Heart right ventricle (tissue), 16 donors: ENCODE results near the gene B3GNT3. TPM values are rescaled to one million over a fixed set of nuclear protein-coding genes. Genes with fewer than 3 reads are reported as not detected.

ENCODE experiments used
- ATAC-seq, 8 donors: fragments of 200-7000 bp; cut with Tn5 transposase; one replicate each; pipeline ENCODE4 v1.9.1; 2020; ENCODE audit warnings: mild to moderate bottlenecking in 8 of 8, moderate library complexity in 8 of 8, moderate number of reproducible peaks in 1 of 8
- DNase-seq, 2 donors: peaks; one replicate each; pipeline ENCODE4 v3.0.0-alpha.2; 2020
- H3K27ac ChIP-seq, 10 donors: fragments of 200-600 bp; sonication (generic) in 2 of 10; one replicate each; pipeline versions ENCODE4 v1.5.0 to v1.8.0; 2020 to 2022; ENCODE audit warnings: mild to moderate bottlenecking in 3 of 10
- H3K27me3 ChIP-seq, 7 donors: fragments of 200-600 bp; one replicate each; pipeline ENCODE4 v1.8.0; 2021 to 2022; ENCODE audit warnings: mild to moderate bottlenecking in 2 of 7
- H3K36me3 ChIP-seq, 9 donors: fragments of 200-600 bp; sonication (generic) in 1 of 9; one replicate each; pipeline versions ENCODE4 v1.5.0 to v1.8.0; 2020 to 2022; ENCODE audit warnings: mild to moderate bottlenecking in 2 of 9
- H3K4me1 ChIP-seq, 9 donors: fragments of 200-600 bp; sonication (generic) in 1 of 9; one replicate each; pipeline versions ENCODE4 v1.5.0 to v1.8.0; 2020 to 2022; ENCODE audit warnings: mild to moderate bottlenecking in 4 of 9
- H3K4me3 ChIP-seq, 10 donors: fragments of 200-600 bp; sonication (generic) in 2 of 10; one replicate each; pipeline versions ENCODE4 v1.5.0 to v1.8.0; 2020 to 2022; ENCODE audit warnings: mild to moderate bottlenecking in 7 of 10, moderate library complexity in 2 of 10
- H3K9me3 ChIP-seq, 11 donors: fragments of 200-600 bp in 10 of 11; sonication (generic) in 2 of 11; one replicate each; pipeline versions ENCODE4 v1.5.0 to v1.8.0; 2013 to 2022; ENCODE audit warnings: mild to moderate bottlenecking in 2 of 11, control low read depth in 1 of 11, moderate library complexity in 1 of 11
- WGBS, 2 donors: extraction: QIAGEN DNeasy Blood & Tissue Kit; methylation state at CpG; one replicate each; pipeline ENCODE4 v1.1.7; 2013; ENCODE audit warnings: inconsistent platforms in 1 of 2; 5-methylcytosine and 5-hydroxymethylcytosine counted together
- intact Hi-C, 10 donors: fragments of 100-400 bp; cut with DNase I; formaldehyde crosslinking; loops; one replicate each; pipeline versions ENCODE4 v1.11.1 to v1.14.2; 2022
- polyA plus RNA-seq, 2 donors: library from polyadenylated mRNA; stranded (reverse); fragments of 200-250 nt; gene quantifications; one replicate each; pipeline ENCODE4 v1.2.3, GENCODE V29; 2013
- total RNA-seq, 10 donors: library from RNA; stranded (reverse); fragmentation: NEBNext Ultra II Directional in 3 of 10; extraction: Animal tissue kit (Norgen Biotek cat#: 25700) in 3 of 10; gene quantifications; one replicate each; pipeline versions ENCODE4 v1.2.1 to v1.2.4, GENCODE V29; 2021 to 2023
- TF ChIP-seq, protein P1 (sequence below), 9 donors: fragments of 200-600 bp; sonication (generic) in 2 of 9; IDR thresholded peaks; one replicate each; pipeline versions ENCODE4 v1.5.0 to v1.8.0; 2021 to 2022; ENCODE audit warnings: antibody characterized with exemption in 9 of 9, mild to moderate bottlenecking in 5 of 9, moderate library complexity in 1 of 9
- donor health status: Arrhythmogenic right ventricular cardiomyopathy.
- donor health status: ischemic (EF 13 %, LVEDD 7.1; RV severe dilation, severe dysfunction).
- donor health status: healthy with polysubstance abuse.
- donor health status: DM: no; HTN: yes; CAD: no.
- donor health status: DM: no; HTN: no; CAD: no.
- donor health status: ischemic (EF 25% LVEDD 6.9; RV normal size, moderate dysfunction).
- donor health status: ischemic (EF 25% LVEDD 5.7; RV mildly dilated, moderate dysfunction).
- donor health status: healthy.
- donor health status: DM: yes; HTN: yes; CAD: no.
- donor health status: Ischemic cardiomyopathy.
- donor health status: ischemic (EF 35%, LVEDD 5.7; RV mildly dilated, moderate dysfunction).
- donor health status: nonischemic (EF 11% LVEDD 7.7; RV severe dilation, severe dysfunction).
- donor health status: DM: yes; HTN: yes; CAD: no.
- donor health status: PGD.
- donor health status: ischemic (EF 29% LVEDD 5.4; RV normal size, mild dysfunction).
- donor health status: nonischemic (EF 23%, LVEDD 6.1; RV moderate dilation, normal function).

B3GNT3 gene
- total and polyA plus RNA-seq, 12 donors, result not detected

DNA sequence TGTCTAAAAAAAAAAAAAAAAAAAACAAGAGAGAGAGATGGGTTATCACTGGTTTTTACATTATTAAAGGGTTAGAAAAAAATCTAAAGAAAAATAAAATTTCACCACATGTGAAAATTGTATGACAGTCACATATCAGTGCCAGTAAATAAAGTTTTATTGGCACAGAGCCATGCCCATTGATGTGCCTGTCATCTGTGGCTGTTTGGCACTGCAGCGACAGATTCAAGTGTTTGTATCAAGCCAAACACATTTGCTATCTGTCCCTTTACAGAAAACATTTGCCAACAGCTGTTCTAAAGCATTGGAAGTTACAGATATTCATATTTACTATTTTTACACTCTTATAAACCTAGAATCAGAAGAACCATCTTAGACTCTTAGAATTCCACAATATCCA lies 27.4 kb upstream of the B3GNT3 start:
- no peak for ATAC-seq
- peaks cover 0 to 13% (median 6%) of the 10 kb centered on the region in 9 donors for H3K4me1 ChIP-seq
- H3K27me3 ChIP-seq, result peaks cover 0 to 7% (median 0%) of the 10 kb centered on the region in 7 donors
- intact Hi-C loops, result loop anchor here in 9 of 10 donors (2.0 to 10.0 kb wide), 4 partner anchors 63 to 313 kb away; no protein-coding TSS in a partner anchor
- 28 to 47% methylated on average over 1 of the region's 1 CpG for WGBS, 2 donors
- no peak overlapping the region for H3K27ac ChIP-seq
- H3K4me3 ChIP-seq, result no peak overlapping the region
- no peak for DNase-seq
- peaks cover 0 to 26% (median 0%) of the 10 kb centered on the region in 9 donors for H3K36me3 ChIP-seq
- H3K9me3 ChIP-seq, result no peaks in the 10 kb centered on the region
- TF ChIP-seq, protein P1, sequence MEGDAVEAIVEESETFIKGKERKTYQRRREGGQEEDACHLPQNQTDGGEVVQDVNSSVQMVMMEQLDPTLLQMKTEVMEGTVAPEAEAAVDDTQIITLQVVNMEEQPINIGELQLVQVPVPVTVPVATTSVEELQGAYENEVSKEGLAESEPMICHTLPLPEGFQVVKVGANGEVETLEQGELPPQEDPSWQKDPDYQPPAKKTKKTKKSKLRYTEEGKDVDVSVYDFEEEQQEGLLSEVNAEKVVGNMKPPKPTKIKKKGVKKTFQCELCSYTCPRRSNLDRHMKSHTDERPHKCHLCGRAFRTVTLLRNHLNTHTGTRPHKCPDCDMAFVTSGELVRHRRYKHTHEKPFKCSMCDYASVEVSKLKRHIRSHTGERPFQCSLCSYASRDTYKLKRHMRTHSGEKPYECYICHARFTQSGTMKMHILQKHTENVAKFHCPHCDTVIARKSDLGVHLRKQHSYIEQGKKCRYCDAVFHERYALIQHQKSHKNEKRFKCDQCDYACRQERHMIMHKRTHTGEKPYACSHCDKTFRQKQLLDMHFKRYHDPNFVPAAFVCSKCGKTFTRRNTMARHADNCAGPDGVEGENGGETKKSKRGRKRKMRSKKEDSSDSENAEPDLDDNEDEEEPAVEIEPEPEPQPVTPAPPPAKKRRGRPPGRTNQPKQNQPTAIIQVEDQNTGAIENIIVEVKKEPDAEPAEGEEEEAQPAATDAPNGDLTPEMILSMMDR (IDR thresholded peaks at IDR 0.05), result no peak

DNA sequence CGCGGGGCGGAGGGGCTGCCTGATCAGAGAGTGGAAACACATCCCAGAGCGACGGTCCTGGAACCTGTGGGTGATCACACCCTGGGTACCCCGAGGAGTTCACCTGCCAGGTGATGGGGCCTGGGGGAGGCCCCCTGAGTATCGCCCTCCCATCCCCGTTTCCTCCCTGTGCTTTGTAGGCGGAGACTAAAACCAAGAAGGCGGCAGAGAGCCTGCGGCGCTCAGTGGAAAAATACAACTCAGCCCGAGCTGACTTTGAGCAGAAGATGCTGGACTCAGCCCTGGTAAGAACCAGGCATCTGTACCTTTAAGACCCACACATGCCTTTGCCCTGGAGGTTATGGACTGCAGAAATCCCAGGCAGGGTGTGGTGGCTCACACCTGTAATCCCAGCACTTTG lies 24.3 kb upstream of the B3GNT3 start:
- intact Hi-C loops, result loop anchor here in 4 of 10 donors (10.0 kb wide), 4 partner anchors 166 to 316 kb away; no protein-coding TSS in a partner anchor
- Histone ChIP-seq H3K4me3 (no peak overlapping the region), H3K4me1 (peaks cover 0 to 9% (median 6%) of the 10 kb centered on the region in 9 donors), H3K27ac (no peak overlapping the region), H3K9me3 (no peaks in the 10 kb centered on the region), H3K27me3 (peaks cover 0 to 15% (median 0%) of the 10 kb centered on the region in 7 donors), H3K36me3 (peaks cover 0 to 22% (median 0%) of the 10 kb centered on the region in 9 donors)
- TF ChIP-seq, protein P1 (IDR thresholded peaks at IDR 0.05), result no peak
- 71 to 72% methylated on average over 13 of the region's 13 CpGs for WGBS, 2 donors
- ATAC-seq (no peak), DNase-seq (no peak)

DNA sequence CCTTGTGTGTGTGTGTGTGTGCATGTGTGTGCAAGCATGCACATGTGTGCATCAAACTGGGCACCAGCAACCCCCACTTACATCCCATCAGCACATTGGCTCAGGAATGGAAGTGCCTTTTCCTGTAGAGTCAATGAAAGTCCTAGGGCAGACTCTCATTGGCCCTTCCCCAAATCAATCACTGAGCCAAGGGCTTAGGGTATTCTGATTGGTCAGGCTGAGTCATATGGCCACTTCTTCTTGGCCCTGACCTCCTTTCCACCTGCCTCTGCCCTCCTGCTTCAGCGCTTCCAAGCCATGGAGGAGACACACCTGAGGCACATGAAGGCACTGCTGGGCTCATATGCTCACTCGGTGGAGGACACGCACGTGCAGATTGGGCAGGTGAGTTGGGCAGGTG lies 22.8 kb upstream of the B3GNT3 start:
- Histone ChIP-seq H3K4me3 (no peak overlapping the region), H3K4me1 (no peaks in the 10 kb centered on the region), H3K27me3 (peaks cover 0 to 30% (median 12%) of the 10 kb centered on the region in 7 donors), H3K36me3 (peaks cover 0 to 14% (median 0%) of the 10 kb centered on the region in 9 donors), H3K27ac (no peak overlapping the region), H3K9me3 (no peaks in the 10 kb centered on the region)
- DNase-seq, result no peak
- no peak for ATAC-seq
- TF ChIP-seq, protein P1 (IDR thresholded peaks at IDR 0.05), result no peak
- intact Hi-C loops, result loop anchor here in 4 of 10 donors (10.0 kb wide), 4 partner anchors 167 to 317 kb away; no protein-coding TSS in a partner anchor
- 94 to 96% methylated on average over 4 of the region's 4 CpGs for WGBS, 2 donors

DNA sequence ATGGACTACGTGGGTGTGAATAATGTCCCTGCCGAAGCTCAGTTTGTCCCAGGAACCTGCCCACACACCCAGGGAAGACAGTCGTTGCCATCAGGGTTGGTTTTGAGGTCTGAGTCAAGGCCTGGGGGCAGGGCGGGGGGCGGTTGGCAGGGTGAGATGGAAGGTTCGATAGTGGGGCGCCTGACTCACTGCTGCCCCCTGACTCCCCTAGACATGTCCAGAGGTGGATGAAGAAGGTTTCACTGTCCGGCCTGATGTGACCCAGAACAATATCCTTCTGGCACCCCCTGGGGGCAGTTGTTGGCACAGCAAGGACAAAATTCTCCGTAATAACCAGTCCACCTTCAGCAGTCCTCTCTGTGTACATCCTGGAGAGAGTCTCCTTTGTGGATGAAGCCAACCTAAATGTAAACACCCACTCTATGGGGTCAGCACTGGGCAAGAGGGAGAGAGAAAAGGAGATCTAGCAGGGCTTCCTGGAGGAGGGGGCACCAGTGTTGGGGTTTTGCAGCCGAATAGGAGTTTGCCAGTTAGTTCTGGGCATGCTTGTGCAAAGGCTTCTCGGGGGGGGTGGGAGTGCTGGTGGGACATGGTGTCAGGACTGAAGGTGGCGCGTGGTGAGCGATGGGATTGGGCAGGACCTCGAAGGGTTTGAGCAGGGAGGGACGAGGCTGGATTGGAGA lies 19.6 kb upstream of the B3GNT3 start:
- no peak for DNase-seq
- H3K9me3 ChIP-seq, result no peaks in the 10 kb centered on the region
- no peak overlapping the region for H3K4me3 ChIP-seq
- TF ChIP-seq, protein P1 (IDR thresholded peaks at IDR 0.05), result peak in 7 of 9 donors; percentile 29 to 56 (median 44)
- intact Hi-C loops, result loop anchor here in 4 of 10 donors (5.0 to 10.0 kb wide), 5 partner anchors 58 to 321 kb away; partner anchors contain the start of gene MAP1S (in 1 of the 4)
- WGBS, 2 donors, result 55 to 58% methylated on average over 16 of the region's 16 CpGs
- peaks cover 9 to 61% (median 39%) of the 10 kb centered on the region in 7 donors for H3K27me3 ChIP-seq
- H3K27ac ChIP-seq, result no peak overlapping the region
- ATAC-seq, result no peak
- peaks cover 0 to 10% (median 5%) of the 10 kb centered on the region in 9 donors for H3K4me1 ChIP-seq
- H3K36me3 ChIP-seq, result peaks cover 0 to 14% (median 0%) of the 10 kb centered on the region in 9 donors
